GM21825 (cell line): Measurements from ENCODE around the gene HECTD3.
"Not testable (repeated sequence)": the region's sequence is repeated elsewhere in the genome, so short reads cannot be mapped to it uniquely, and the experiment has no call there.

ENCODE experiments used
- ATAC-seq: cut with Tn5 transposase; IDR thresholded peaks from one replicate; pipeline ENCODE4 v1.9.1; 2021; ENCODE audit warnings: mild to moderate bottlenecking, moderate library complexity; ENCODE audit not compliant: unreplicated experiment

The HECTD3 gene

DNA sequence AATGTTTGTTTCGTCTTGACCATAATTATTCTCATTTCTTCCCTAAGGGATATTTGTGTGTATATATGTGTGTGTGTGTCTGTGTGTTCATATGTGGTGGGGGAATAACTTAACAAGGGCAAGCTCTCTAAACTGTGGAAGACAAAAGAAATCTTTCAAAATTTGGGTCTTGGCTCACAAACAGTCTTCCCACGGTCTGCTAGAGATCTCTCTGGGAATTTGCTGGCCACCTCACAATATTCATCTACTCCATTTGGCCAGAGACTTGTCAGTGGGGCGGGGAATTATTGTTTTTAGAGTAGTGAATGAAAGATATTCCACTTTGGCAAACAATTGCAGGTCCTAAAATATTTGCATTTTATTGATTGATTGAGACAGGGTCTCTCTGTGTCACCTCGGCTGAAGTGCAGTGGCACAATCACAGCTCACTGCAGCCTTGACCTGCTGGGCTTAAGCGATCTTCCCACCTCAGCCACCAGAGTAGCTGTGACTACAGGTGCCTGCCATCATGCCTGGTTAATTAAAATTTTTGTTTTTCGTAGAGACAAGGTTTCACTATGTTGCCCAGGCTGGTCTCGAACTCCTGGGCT lies 16.7 kb downstream of the HECTD3 start:
- ATAC-seq = no peak

DNA sequence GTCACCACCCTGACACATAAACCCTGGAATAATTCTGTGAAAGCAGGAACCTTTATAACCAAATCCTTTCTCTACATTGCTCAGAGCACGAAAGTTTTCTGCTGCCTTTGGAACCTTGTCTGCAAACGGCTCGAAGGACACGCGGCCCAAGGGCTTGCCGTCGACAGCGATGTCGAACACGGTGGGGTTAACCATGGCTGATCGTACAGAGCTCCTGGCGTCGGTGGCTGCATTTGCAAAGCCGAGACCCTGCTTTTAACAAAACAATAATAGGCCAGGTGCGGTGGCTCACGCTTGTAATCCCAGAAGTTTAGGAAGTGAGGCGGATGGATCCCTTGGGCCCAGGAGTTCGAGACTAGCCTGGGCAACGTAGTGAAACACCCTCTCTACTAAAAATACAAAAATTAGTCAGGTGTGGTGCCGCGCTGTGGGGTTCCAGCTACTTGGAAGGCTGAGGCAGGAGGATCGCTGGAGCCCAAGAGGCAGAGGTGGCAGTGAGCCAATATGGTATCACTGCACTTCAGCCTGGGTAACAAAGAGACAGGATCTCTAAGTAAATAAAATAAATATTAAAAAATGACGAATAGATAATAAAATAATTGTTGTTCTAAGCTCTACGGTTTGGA lies 22.5 kb downstream of the HECTD3 start:
- no peak for ATAC-seq

DNA sequence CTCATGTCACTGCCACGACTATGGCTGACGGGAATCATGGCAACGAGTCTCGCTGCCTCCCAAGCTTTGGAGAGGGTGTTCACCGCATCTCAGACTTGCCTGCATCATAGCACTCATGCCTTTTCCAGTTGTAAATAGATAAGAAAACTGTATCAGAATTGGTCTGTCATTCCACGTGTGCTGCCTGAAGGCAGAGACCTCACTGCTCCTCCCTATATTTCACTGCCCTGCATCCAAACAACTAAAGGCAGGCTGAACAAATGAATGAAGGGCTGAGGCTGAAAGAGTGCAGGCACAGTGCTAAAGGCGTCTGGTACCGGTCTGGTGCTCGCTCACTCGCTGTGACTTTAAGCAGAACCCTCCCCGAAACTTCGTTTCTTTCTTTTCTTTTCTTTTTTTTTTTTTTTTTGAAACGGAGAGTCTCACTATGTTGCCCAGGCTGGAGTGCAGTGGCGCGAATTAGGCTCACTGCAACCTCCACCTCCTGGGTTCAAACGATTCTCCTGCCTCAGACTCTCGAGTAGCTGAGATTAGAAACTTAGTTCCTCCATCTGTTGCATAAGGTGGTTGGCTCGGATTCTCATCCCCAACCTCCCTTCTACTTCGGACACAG lies 25.3 kb downstream of the HECTD3 start:
- ATAC-seq = no peak

DNA sequence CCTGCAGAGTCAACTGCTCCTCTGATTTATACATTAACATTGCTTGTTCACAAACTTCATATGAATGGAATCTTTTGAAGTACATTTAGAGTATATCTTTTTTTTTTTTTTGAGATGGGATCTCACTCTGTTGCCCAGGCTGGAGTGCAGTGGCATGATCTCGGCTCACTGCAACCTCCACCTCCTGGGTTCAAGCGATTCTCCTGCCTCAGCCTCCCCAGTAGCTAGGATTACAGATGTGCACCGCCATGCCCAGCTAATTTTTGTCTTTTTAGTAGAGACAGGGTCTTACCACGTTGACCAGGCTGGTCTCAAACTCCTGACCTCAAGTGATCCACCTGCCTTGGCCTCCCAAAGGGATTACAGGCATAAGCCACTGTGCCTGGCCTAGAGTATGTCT lies 33.8 kb downstream of the HECTD3 start:
- not testable (repeated sequence) for ATAC-seq

DNA sequence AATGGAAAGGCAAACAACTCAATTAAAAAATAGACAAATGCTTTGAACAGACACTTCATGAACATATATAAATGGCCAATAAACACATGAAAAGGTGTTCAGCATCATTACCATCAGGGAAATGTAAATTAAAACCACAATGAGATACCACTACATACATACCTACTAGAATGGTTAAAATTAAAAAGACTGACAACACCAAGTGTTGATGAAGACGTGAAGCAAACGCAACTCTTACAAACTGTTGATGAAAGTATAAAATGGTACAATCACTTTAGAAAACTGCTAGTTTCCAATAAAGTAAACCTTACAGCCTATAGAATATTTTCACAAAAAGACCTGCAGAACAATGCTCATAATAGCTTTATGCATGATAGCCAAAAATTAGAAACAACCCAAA lies 34.9 kb downstream of the HECTD3 start:
- no peak for ATAC-seq

DNA sequence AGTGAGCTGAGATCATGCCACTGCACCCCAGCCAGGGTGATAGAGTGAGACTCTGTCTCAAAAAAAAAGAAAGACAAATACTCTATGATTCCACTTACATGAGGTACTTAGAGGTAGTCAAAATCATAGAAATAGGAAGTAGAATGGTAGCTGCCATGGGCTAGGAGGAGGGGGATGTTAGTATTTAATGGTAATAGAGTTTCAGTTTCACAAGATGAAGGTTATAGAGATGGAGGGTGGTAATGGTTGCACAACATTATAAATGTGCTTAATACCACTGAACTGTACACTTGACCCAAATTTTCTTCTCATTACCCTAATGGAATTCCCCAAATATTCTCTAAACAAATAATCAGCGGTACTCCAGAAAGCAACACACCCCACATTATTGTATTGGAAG lies 37.5 kb downstream of the HECTD3 start:
- no peak for ATAC-seq

DNA sequence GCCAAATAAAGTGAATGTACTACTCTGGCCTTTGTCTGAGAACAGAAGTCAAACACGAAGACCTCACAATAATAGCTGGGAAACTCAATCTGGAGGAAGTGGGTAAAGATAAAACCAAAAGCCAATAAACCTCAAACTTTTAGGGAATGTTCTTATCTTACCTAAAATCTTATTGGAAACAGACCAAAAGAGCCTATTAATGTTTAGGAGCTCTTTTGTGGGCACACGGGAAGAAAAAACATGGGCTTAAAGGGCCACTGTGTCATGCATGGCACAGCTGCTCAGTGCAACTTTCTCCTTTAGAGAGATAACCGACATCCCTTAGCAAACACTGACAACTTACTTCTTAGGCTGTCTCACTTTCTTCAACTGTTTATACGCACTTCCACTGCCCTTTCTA lies 40.8 kb downstream of the HECTD3 start:
- ATAC-seq = no peak

DNA sequence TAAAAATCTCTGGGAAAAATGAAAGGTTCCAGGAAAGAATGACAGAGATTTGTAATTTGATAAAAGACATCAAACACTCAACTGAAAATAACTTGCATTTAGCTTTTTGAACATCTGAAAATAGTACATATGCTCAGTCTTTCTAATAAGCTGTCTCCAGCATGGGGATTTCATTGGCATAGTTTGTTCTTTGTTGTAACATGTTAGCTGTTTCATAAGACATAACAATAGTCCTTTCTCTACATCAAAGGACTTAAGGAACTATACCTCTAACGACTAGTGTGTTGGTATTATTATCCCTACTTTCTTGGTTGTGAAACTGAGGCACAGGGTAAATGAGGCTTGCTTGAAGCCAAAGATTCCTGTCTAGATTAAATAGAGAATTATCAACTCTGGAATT lies 46.7 kb downstream of the HECTD3 start:
- ATAC-seq = no peak

DNA sequence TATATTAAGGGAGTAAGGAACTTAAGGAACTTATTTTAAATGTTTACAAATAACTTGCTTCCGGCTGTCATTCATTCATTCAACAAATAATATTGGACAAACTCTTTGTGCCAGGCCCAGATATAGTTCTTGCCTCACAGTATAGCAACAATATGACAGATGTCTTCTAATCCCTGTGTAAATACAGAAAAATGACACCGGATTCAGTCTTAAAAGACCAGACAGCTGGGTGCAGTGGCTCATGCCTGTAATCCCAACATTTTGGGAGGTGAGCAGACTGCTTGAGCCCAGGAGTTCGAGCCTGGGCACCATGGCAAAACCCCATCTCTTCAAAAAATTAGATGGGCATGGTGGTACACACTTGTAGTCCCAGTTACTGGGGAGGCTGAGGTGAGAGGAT lies 48.4 kb downstream of the HECTD3 start:
- ATAC-seq = no peak

DNA sequence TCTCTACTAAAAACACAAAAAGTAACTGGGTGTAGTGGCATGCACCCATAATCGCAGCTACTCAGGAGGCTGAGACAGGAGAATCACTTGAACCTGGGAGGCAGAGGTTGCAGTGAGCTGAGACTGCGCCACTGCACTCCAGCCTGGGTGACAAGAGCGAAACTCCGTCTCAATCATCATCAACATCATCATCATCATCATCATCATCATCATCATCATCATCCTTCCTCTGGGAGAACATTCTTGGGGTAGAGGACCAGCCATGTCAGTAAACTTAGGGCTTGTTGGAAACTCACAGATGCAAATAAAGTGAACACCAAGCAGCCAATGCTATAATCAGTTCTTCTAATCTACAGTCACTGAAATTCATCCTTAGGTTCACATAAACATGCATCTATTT lies 49.1 kb downstream of the HECTD3 start:
- ATAC-seq = not testable (repeated sequence)

DNA sequence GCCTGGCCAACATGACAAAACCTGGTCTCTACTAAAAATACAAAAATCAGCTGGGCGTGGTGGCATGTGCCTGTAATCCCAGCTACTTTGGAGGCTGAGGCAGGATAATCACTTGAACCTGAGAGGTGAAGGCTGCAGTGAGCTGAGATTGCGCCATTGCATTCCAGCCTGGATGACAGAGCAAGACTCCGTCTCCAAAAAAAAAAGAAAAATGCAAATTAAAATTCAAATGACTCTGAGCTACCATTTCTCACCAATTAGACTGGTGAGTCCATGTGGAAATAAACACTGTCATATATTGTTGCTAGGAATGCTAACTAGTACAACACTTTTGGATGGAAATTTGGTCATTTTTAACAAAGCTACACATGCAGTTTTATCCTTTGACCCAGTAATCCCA lies 53.6 kb downstream of the HECTD3 start:
- not testable (repeated sequence) for ATAC-seq

DNA sequence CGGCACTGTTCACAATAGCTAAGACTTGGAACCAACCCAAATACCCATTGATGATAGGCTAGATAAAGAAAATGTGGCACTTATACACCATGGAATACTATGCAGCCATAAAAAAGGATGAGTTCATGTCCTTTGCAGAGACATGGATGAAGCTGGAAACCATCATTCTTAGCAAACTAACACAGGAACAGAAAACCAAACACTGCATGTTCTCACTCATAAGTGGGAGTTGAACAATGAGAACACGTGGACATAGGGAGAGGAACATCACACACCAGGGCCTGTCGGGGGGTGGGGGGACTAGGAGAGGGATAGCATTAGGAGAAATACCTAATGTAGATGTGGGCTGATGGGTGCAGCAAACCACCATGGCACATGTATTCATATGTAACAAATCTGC lies 55.0 kb downstream of the HECTD3 start:
- ATAC-seq = not testable (repeated sequence)
